Activated naive CD8-positive, alpha-beta T cell treated with anti-CD3 and anti-CD28 coated beads, Interleukin-2, amount 10 ng/mL, durations not matched to agents 7 days and 5 days (primary cell): ENCODE measurements around the gene MCIDAS. TPM values are rescaled to one million over a fixed set of nuclear protein-coding genes. Genes with fewer than 3 reads are reported as not detected.

Source experiments
- ATAC-seq: fragments of 150-1000 bp; cut with Tn5 transposase; one replicate; pipeline ENCODE4 v1.10.0; 2021; ENCODE audit warnings: low read depth, moderate library complexity
- POLR2A ChIA-PET: fragments of 350-600 bp; sonication (Branson Sonifier 250); formaldehyde crosslinking; loops from one replicate; lab custom pipeline; 2021; ENCODE audit warnings: antibody characterized with exemption; lab: Charles Lee
- DNase-seq: peaks from one replicate; pipeline ENCODE4 v3.0.0; 2021
- H3K27ac Mint-ChIP-seq: one replicate; pipeline ENCODE4 v1.8.0; 2022; ENCODE audit warnings: mild to moderate bottlenecking, mixed read lengths
- H3K27me3 Mint-ChIP-seq: one replicate; pipeline ENCODE4 v1.8.0; 2022; ENCODE audit warnings: mild to moderate bottlenecking, moderate library complexity, mixed read lengths
- H3K36me3 Mint-ChIP-seq: one replicate; pipeline ENCODE4 v1.8.0; 2021; ENCODE audit warnings: mild to moderate bottlenecking, mixed read lengths
- H3K4me1 Mint-ChIP-seq: one replicate; pipeline ENCODE4 v1.8.0; 2021; ENCODE audit warnings: mixed read lengths
- H3K4me3 Mint-ChIP-seq: one replicate; pipeline ENCODE4 v1.8.0; 2022; ENCODE audit warnings: mild to moderate bottlenecking, moderate library complexity, mixed read lengths
- H3K9me3 Mint-ChIP-seq: one replicate; pipeline ENCODE4 v1.8.0; 2021; ENCODE audit warnings: mixed read lengths
- total RNA-seq, 2 experiments: library from RNA; stranded (reverse); gene quantifications; one replicate each; pipeline ENCODE4 v1.2.3, GENCODE V29; 2021

The MCIDAS gene
- total RNA-seq, 2 experiments from 2014 or later, result not detected

DNA sequence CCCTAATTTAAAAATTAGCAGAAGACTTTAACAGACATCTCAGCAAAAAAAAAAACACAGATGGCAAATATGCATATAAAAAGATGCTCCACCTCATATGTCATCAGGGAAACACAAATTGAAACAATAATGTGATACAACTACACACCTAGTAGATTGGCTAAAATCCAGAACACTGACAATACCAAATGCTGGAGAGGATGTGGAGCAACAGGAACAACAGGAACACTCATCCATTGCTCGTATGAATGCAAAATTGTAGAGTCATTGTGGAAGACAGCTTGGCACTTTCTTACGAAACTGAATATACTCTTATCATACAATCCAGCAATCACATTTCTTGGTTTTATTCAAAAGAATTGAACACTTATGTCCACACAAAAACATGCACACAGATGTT is 22.1 kb downstream of the MCIDAS start:
- H3K27ac Mint-ChIP-seq, result no peak overlapping the region
- POLR2A ChIA-PET, result no interaction called here
- no peak for ATAC-seq
- peaks cover 49% of the 10 kb centered on the region for H3K27me3 Mint-ChIP-seq
- H3K4me3 Mint-ChIP-seq, result no peak overlapping the region
- H3K36me3 Mint-ChIP-seq, result no peaks in the 10 kb centered on the region
- DNase-seq, result no peak
- H3K4me1 Mint-ChIP-seq, result peaks cover 2% of the 10 kb centered on the region
- H3K9me3 Mint-ChIP-seq, result no peaks in the 10 kb centered on the region

DNA sequence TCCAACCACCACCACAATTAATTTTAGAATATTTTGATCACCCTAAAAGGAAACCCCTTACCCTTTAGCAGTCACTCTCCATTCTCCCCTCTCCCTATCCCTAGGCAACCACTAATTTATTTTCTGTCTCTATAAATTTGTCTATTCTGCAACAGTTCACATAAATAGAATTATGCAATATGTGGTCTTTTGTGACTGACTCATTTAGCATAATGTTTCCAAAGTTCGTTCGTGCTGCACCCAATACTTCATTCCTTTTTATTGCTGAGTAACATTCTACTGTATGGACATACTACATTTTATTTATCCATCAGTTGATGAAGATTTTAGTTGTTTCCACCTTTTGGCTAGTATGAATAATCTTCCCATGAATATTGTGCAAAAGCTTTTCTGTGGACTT is 36.0 kb downstream of the MCIDAS start:
- DNase-seq (no peak), ATAC-seq (no peak)
- Mint-ChIP-seq H3K27me3 (peaks cover 76% of the 10 kb centered on the region), H3K4me3 (no peak overlapping the region), H3K36me3 (no peaks in the 10 kb centered on the region), H3K9me3 (no peaks in the 10 kb centered on the region), H3K4me1 (no peaks in the 10 kb centered on the region), H3K27ac (no peak overlapping the region)
- POLR2A ChIA-PET, result no interaction called here

DNA sequence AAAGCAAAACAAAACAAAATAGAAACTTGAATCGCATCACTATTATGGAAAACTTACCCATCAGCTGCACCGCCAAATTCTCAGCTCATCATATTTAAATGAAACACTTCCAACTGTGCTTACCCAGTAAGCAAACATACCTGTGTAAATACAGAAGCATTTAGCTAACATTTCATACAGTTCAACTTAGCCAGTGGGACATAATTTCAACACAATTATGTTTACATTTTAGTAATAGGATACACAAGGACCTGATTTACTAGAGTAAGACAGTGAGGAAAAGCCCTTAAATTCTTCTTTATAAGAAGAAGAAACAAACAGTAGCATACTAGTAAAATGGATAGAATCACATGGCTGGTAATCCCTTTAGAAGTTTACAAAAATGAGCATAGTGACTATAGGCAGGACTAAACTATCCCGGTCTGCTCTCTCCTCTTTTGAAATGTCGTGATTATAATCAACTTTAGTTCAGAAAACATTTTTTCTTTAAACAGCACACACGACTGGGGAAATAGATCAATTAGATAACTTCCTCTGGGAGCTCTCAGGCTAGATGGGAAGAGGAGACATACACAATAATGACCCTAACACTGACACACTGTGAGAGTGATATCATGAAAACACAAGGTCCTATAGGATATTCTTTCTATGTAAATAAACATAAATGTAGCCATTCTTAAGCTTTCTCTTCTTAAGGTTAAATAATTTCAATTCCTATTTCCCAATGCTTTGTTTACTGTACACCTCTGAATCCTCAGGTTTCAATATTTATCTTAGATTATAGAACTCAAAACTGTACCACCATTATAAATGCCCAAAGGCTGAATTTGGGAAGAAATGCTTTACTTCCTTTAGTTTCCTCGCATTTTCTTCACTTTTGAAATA is 38.2 kb downstream of the MCIDAS start:
- POLR2A ChIA-PET, result no interaction called here
- H3K27ac Mint-ChIP-seq, result no peak overlapping the region
- H3K4me3 Mint-ChIP-seq, result no peak overlapping the region
- peaks cover 77% of the 10 kb centered on the region for H3K27me3 Mint-ChIP-seq
- DNase-seq (no peak), ATAC-seq (no peak)
- no peaks in the 10 kb centered on the region for H3K4me1 Mint-ChIP-seq
- H3K9me3 Mint-ChIP-seq, result no peaks in the 10 kb centered on the region
- H3K36me3 Mint-ChIP-seq, result no peaks in the 10 kb centered on the region

DNA sequence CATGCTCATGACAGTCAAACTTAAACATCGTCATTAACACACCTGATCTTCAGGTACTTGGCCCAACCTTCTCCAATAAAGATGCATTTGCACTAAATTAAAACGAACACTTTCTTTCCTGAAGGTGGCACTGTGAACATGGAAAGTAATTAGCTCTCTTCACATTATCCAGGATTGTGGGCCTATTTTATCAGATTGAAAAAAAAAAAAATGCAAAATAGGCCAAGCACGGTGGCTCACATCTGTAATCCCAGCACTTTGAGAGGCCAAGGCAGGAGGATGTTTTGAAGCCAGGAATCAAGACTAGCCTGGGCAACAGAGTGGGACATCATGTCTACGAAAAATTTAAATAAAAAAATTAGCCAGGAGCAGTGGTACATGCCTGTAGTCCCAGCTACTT is 39.7 kb downstream of the MCIDAS start:
- peaks cover 1% of the 10 kb centered on the region for H3K9me3 Mint-ChIP-seq
- H3K27me3 Mint-ChIP-seq, result peaks cover 73% of the 10 kb centered on the region
- no peak overlapping the region for H3K27ac Mint-ChIP-seq
- ATAC-seq, result no peak
- H3K4me3 Mint-ChIP-seq, result no peak overlapping the region
- no peaks in the 10 kb centered on the region for H3K36me3 Mint-ChIP-seq
- no peak for DNase-seq
- H3K4me1 Mint-ChIP-seq, result no peaks in the 10 kb centered on the region
- POLR2A ChIA-PET, result no interaction called here

DNA sequence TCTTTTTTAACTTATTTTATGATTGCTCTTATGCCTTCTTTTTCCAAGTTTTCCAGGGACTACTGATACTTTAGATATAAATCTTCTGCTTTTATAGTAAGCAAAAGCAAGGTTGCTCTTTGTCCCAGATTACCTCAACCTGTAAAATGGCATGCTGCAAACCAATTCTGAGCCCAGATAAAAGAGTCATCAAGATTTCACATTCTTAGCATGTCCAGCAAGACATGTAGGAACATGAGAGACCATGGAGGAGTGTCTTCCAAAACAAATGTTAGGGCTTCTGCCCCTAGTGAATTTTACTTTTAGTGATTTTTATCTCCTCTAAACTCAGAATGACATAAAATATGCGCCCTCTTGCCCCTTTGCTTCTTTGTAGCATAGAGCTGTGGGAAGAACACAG is 47.1 kb downstream of the MCIDAS start:
- no peak for ATAC-seq
- peaks cover 87% of the 10 kb centered on the region for H3K27me3 Mint-ChIP-seq
- H3K27ac Mint-ChIP-seq, result no peak overlapping the region
- peaks cover 1% of the 10 kb centered on the region for H3K9me3 Mint-ChIP-seq
- H3K36me3 Mint-ChIP-seq, result no peaks in the 10 kb centered on the region
- DNase-seq, result no peak
- POLR2A ChIA-PET, result no interaction called here
- H3K4me1 Mint-ChIP-seq, result peaks cover 19% of the 10 kb centered on the region
- H3K4me3 Mint-ChIP-seq, result no peak overlapping the region

DNA sequence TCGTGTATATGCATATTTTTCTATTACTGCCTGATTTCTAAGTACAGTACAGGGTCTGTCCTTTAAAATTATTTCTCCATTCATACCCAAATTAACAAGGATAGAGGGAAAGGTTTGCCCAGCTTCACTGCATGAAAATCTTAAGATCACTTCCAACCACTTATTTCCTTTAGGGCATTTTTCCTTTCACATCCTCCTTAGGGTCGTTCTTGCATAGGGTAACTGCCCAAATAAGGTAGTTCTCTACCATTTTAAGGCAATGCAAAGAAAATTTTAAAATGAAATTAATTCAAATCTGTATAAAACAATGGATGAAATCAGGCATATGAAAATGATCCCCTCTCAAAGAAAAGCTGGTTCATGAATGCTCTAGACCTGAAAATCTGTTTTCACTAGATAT is 50.0 kb downstream of the MCIDAS start:
- no peak for DNase-seq

DNA sequence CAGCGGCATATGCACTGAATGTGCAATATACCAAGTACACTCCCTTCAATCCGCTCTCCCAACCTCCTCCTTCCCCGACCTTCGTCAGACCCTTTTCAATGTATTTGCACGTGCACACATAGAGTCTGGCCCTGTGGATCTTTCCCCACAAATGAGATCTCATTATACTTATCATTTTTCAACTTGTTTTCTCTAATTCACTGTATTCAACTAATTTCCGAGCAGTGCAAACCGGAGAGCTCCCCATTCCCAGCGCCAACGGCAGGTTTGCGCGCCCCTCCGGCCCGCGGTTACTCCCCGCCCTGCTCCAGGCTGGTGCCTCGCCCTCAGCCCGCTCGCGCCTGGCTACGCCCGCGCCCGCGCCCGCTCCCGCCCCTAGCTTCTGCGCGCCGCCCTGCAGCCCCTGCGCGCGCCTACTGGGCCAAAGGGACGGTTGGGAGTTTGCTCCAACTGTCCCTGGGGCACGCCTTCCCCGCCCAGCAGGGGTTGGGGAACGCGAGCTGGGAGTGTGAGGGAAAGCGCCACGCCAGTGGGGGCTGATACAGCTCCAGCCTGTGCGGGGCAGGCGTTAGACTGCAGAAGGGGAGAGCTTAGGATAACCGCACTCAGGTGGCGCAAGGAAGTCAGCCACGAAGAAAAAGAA is 50.8 kb downstream of the MCIDAS start:
- H3K27ac Mint-ChIP-seq, result no peak overlapping the region
- H3K9me3 Mint-ChIP-seq, result no peaks in the 10 kb centered on the region
- peak; percentile 62 for DNase-seq
- no peaks in the 10 kb centered on the region for H3K36me3 Mint-ChIP-seq
- peak overlapping the region; percentile 80 for H3K4me3 Mint-ChIP-seq
- ATAC-seq, result peak; percentile 28
- peaks cover 88% of the 10 kb centered on the region for H3K27me3 Mint-ChIP-seq
- POLR2A ChIA-PET, result interaction anchor here (1.5 kb wide), 1 partner anchor 9 kb away, joined by 5 read pairs; no protein-coding TSS in a partner anchor
- peaks cover 30% of the 10 kb centered on the region for H3K4me1 Mint-ChIP-seq

More for the DNA sequence above, 50.0 kb downstream of the MCIDAS start:
- ATAC-seq, result no peak
- H3K36me3 Mint-ChIP-seq, result no peaks in the 10 kb centered on the region
- H3K9me3 Mint-ChIP-seq, result no peaks in the 10 kb centered on the region
- peaks cover 29% of the 10 kb centered on the region for H3K4me1 Mint-ChIP-seq
- peaks cover 91% of the 10 kb centered on the region for H3K27me3 Mint-ChIP-seq
- H3K4me3 Mint-ChIP-seq, result peak overlapping the region; percentile 80
- no peak overlapping the region for H3K27ac Mint-ChIP-seq
- POLR2A ChIA-PET, result interaction anchor here (0.5 kb wide), 1 partner anchor 673 kb away, joined by 3 read pairs; no protein-coding TSS in a partner anchor

DNA sequence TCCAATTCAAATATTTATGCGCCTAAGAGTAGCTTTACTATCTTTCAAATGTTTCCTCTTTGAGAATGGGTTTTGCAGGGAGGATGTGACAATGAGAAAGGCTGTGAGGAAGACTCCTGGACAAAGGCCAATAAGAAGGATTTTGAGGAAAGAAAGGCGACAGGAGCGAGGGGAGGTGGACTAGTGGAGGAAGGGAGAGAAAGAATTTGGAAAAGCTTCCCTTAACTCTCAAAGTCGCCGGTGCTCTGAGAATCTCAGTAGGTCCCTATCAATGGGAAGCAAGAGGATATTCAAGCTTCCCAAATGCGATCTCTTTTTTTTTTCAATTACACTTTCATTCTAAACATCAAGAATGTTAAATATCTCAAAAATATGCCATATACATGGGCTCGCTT is 51.3 kb downstream of the MCIDAS start:
- peaks cover 30% of the 10 kb centered on the region for H3K4me1 Mint-ChIP-seq
- H3K27ac Mint-ChIP-seq, result no peak overlapping the region

DNA sequence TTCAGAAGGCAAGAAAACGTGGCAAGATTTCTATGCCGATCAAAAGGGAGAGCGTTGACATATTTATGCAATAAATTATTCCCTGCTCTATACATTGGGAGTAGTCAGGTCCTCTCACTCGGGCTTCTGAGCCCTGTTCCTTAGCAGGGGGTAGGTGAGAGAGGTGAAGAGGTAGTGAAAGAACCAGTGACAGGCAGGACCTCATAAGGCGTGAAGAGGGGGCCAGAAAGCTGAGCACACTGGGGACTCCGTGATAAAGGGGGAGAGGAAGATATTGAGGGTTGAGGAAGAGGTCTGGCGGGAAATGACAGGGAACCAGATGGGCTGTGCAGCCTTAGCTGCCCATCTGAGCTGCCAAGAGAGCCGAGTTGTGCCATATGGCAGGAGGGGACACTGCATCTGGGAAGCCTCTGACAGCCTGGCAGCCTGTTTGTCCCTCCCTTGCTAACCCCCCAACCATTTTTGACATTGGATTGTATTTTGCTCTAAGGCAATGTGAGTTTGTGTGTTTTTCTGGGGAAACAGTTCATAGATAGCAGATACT is 53.4 kb downstream of the MCIDAS start:
- peak; percentile 32 for DNase-seq
- no peak overlapping the region for H3K27ac Mint-ChIP-seq

More for the DNA sequence above, 51.3 kb downstream of the MCIDAS start:
- POLR2A ChIA-PET, result interaction anchor here (1.5 kb wide), 1 partner anchor 9 kb away, joined by 5 read pairs; no protein-coding TSS in a partner anchor
- no peaks in the 10 kb centered on the region for H3K9me3 Mint-ChIP-seq
- H3K27me3 Mint-ChIP-seq, result peaks cover 86% of the 10 kb centered on the region
- H3K4me3 Mint-ChIP-seq, result peak overlapping the region; percentile 80
- ATAC-seq (no peak), DNase-seq (no peak)
- no peaks in the 10 kb centered on the region for H3K36me3 Mint-ChIP-seq

DNA sequence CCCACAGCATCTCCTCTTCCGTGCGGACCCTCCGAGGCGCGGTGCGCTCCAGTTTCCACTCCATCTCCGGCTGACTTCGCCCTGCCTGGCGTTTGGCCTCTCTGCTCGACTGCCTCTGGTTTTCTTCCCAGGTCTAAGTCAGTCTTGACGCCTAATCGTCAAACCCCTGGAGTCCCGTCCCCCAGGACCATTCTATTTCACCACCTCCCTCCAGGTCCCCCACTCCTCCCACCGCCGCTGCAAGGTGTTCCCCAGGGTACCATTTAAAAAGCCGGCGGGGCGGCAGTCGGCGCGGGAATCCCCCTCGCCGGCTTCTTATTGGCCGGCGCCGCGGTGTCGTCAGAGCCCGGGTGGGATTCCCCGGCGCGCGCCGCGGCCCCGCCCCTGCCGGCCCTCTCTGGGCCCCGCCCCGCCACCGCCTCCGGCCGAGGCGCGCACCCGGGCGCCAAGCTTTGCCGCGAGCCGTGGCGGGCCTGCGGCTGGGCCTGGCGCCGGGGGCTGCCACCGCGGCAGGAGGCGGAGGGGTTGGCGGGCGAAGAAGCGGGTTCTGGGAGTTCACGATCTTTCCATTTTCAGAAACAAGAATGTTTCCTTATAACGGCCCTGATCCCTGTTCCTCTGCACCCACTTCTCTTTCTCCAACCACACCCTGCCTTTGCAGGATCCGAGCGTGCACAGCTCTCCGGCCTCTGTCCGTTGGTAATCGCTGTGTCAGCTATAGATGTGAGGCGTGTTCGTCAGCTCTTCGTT is 54.0 kb downstream of the MCIDAS start, which contains the start of gene CDC20B:
Gene CDC20B (minus strand): TSS at position 241 of the 750 bp plus-strand sequence. CDS start 177 bp downstream, at position 64.
- ATAC-seq (peak; percentile 82), DNase-seq (peak; percentile 86)
- Mint-ChIP-seq H3K9me3 (no peaks in the 10 kb centered on the region), H3K4me1 (peaks cover 30% of the 10 kb centered on the region), H3K4me3 (peak within 1 kb of the TSS; percentile 89), H3K36me3 (no peaks in the 10 kb centered on the region), H3K27me3 (peaks cover 80% of the 10 kb centered on the region), H3K27ac (no peak within 1 kb of the TSS)
- POLR2A ChIA-PET, result no interaction called here

More for the DNA sequence above, 53.4 kb downstream of the MCIDAS start:
- POLR2A ChIA-PET, result no interaction called here
- no peaks in the 10 kb centered on the region for H3K9me3 Mint-ChIP-seq
- H3K36me3 Mint-ChIP-seq, result no peaks in the 10 kb centered on the region
- peaks cover 80% of the 10 kb centered on the region for H3K27me3 Mint-ChIP-seq
- no peak for ATAC-seq
- peak overlapping the region; percentile 89 for H3K4me3 Mint-ChIP-seq
- peaks cover 30% of the 10 kb centered on the region for H3K4me1 Mint-ChIP-seq

DNA sequence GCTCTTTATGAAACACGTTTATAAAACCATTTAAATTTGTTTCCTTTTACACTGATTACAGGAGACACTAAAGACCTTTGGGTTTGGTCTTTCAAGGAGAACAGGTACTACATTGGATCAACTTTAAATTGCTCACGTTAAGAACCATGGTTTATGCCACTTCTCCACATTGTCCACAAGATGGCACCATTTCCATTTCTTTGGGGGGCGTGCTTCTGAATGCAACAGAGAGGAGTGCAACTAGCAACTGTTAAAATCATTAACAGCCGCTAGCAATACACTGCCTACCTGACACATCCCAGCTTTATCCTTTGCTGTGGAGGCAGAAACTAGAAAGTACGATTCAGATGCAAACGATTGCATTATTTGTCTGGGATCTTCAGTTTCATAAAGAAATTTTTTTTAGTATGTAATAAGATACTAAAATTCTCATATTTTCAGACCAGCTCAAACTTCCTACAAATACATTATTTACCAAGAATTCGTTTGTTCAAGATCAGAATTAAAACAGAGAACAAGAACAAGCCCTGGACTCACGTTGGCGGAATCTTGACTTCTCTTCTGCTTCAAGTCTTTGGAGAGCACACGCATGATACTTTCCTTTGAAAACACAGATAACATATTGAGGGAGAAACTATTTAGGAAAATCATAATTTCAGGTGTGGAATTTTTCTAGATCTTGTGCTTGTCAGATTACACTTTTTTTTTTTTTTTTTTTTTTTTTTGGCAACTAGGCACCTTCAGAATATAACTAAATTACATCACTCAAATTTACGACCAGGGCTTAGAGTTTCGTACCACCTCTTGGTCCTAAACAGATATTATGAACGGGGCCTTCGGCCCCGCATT is 54.8 kb downstream of the MCIDAS start:
- H3K4me3 Mint-ChIP-seq, result peak overlapping the region; percentile 83
- POLR2A ChIA-PET, result interaction anchor here (0.7 kb wide), 1 partner anchor 294 kb away, joined by 6 read pairs; no protein-coding TSS in a partner anchor
- H3K27ac Mint-ChIP-seq, result no peak overlapping the region

DNA sequence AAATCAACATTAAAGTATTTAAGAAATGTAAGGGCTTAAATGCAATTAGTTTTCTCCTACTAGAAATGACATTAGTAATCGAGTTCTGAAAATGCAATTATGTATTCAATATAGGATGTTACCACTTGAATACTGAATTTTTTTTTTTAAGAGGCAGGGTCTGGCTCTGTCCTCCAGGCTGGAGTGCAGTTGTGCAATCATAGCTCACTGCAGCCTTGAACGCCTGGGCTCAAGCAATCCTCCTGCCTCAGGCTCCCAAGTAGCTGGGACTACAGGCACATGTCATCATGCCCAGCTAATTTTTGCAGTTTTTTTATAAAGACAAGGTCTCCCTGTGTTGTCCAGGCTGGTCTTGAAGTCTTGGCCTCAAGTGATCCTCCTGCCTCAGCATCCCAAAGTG is 55.6 kb downstream of the MCIDAS start:
- Mint-ChIP-seq H3K27ac (no peak overlapping the region), H3K4me3 (no peak overlapping the region), H3K4me1 (peaks cover 20% of the 10 kb centered on the region), H3K9me3 (no peaks in the 10 kb centered on the region), H3K36me3 (no peaks in the 10 kb centered on the region), H3K27me3 (peaks cover 79% of the 10 kb centered on the region)
- POLR2A ChIA-PET, result no interaction called here
- DNase-seq, result no peak
- no peak for ATAC-seq

More for the DNA sequence above, 54.8 kb downstream of the MCIDAS start:
- Mint-ChIP-seq H3K27me3 (peaks cover 79% of the 10 kb centered on the region), H3K9me3 (no peaks in the 10 kb centered on the region), H3K36me3 (no peaks in the 10 kb centered on the region), H3K4me1 (peaks cover 26% of the 10 kb centered on the region)
- DNase-seq (no peak), ATAC-seq (peak; percentile 69)
